Measurements from ENCODE around the gene MACROH2A2.
"Not testable (repeated sequence)": the region's sequence is repeated elsewhere in the genome, so short reads cannot be mapped to it uniquely, and the experiment has no call there.

MACROH2A2 gene

DNA sequence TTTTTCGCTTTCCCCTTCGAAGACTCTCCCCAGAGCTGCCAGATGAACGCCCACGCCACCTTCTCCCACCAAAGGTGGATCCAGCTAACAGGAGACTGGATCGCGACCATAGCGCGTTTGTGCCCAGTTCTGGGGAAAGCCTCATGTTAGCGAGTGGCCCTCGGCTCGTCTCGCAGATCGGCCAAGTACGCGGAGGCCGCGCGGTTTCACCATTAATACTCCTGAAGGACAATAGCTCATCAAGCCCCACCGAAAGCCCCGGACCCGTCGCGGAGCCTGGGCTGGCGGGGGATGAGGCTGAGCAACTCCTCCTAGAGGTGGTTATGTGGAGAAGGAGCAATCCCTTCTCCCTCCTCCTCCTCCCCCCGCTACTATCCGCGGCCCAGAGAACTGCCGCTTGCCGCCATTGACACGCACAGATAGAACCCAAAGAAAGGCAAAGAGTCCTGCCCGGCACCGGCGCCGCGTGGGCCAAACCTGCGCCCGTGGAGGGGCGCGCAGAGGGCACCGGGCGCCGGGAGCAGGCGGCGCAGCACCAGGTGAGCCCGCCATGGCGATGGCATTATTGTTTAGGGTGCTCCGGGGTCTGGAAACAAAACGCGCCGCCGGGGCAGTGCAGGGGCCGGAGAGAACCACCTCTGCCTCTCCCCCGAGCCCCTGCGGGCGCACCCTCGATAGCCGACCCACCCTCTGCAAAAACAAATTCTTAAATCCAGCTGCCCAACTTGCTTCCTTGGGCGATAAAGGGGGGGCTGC is at the start of gene MACROH2A2:
Gene MACROH2A2 (plus strand): TSS at position 385 of the 756 bp plus-strand sequence. CDS start 22,813 bp downstream, outside the sequence.
- in situ Hi-C loops (cut with HindIII; ENCODE audit: low sequenced_read_pairs): no loop called here

DNA sequence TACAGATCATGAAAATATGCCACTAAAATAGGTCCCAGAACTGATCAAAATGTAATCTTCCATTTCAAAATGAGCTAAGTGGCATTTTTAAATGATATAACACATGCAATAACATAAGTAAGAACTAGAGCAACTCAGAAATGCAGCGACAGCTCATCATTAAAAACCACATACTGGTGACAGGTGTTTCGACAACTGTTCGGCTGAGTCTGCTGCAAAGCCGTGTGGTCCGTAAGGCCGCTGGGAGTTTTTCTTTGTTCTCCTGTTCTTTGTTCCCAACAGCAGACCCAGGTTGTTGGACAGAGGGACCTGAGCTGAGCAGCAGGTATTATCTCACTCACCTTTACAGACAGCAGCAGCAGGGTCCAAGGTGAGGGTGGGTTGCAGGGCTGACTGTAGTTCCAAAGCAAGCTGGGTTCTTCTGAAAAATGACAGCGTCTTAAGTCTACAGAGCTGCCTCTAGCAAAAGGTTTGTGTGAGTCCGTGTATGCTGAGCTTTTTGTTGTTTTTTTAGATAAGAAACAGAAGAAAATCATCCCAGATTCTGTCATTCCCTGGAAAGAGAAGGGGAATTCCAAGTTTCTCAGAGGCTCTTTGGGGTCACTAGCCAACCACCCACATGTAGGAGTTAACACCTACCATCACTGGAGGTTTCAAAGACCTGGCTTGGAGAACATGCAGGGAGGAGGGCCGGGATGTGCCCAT is 45.4 kb upstream of the MACROH2A2 start:
- in situ Hi-C loops (cut with HindIII; ENCODE audit: low sequenced_read_pairs): no loop called here

DNA sequence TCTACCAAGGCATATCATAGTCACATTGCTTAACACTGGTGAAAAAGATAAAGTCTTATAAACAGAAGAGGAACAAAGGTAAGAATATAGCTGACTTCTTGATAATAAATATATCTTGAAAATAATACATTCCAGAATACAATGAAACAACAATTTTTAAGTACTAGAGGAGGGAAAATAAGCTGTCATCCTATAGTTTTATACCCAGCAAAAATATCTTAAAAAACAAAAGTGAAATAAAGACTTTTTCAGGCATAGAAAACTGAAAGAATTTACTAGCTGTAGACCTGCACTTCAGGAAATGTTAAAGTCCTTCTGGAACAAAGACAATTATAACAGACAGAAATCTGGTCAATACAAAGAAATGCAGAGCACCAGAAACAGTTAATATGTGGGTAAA is 21.4 kb upstream of the MACROH2A2 start:
- in situ Hi-C loops (cut with HindIII; ENCODE audit: low sequenced_read_pairs): no loop called here

DNA sequence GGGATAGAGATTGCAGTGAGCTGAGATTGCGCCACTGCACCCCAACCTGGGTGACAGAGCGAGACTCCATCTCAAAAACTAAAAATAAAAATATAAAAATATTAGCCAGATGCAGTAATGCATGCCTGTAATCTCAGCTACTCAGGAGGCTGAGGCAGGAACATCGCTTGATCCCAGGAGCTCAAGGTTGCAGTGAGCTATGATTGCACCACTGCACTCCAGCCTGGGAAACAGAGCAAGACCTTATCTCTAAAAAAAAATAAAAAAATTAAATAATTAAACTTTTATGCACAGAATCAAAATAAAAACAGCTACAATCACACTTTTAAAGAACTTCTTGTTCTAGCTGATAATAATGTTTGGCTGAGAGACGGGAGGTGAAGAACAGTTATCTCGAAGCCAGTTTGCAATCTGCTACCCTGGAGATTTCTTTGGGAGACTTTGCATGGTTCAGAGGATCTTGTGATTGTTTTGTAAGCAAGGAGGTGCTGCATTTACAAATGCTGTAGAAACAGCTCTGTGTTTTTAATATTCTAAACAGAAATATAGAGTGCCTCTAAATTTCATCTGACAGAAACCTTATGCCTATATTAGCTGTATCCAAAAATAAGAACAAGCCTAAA is 19.9 kb upstream of the MACROH2A2 start:
- in situ Hi-C loops (cut with HindIII; ENCODE audit: low sequenced_read_pairs): no loop called here

DNA sequence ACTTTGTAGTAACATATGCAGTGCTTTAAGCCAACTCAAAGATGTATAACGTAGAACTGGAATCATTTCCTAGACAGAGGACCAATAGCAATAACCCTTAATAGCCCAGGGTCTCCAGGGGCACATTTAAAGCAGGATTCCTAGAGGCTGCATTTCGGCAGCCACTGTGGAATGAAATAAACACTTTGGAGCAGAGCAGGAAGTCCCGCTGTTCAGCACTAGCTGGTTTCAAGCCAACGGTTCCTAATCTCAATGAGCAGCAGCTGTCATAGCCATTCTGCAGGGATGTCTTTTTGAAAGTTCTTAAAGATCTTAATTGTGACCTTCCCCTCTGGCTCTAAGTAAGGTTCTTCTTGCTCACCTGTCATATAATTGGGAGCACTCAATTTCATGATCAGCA is 18.4 kb upstream of the MACROH2A2 start:
- in situ Hi-C loops (cut with HindIII; ENCODE audit: low sequenced_read_pairs): no loop called here

DNA sequence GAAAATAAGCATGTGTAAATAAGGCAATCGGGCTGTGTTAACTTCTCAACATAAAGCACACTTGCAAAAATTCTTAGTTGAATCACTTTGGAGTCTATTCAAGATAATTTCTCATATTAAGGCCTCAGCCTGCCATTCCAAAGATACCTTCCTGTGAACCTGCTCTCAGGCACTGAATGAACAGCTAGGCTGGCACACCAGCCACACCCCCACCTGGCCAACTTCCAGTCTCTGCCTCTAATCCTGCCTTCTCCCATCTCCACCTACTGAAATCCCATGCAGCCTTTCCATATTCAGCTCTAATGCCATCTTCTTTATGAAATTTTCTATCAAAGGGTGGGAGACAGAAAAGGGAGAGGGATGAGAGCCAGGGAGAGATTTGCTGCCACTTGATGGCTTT is 17.1 kb upstream of the MACROH2A2 start:
- in situ Hi-C loops (cut with HindIII; ENCODE audit: low sequenced_read_pairs): no loop called here

DNA sequence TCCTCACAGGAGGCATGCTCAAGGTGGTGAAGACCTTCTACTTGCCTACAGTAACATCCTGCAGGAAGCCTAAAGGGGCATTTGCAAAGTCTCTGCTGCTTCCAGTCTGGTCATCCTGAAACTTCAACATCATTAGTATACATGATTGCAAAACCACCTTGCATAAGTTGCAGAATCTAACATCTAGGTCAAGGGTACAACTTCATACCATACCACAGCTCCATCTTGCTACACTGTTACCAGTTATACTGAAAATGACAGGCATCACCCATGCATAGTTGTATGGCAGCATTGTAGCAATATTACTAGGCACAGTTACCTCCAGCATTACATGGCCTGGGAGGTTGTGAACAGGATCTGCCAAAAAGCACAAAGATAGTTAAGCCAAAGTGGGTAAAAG is 13.7 kb upstream of the MACROH2A2 start:
- in situ Hi-C loops (cut with HindIII; ENCODE audit: low sequenced_read_pairs): no loop called here

DNA sequence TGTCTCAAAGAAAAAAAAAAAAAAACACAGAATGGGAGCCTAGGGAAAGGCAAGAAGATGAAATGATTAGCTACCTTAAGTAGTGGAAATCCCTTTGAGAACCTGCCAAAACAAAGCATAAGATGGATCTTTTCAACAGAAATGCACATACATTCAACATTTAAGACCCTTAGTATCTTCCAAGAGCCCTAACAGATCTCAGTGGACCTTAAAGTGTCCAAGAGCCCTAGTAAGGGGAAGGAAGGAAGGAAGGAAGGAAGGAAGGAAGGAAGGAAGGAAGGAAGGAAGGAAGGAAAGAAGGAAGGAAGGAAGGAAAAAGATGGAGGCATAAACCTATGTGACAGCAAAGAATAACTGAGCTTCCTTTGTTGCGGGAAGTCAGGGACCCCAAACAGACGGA is 11.6 kb upstream of the MACROH2A2 start:
- in situ Hi-C loops (cut with HindIII; ENCODE audit: low sequenced_read_pairs): no loop called here

DNA sequence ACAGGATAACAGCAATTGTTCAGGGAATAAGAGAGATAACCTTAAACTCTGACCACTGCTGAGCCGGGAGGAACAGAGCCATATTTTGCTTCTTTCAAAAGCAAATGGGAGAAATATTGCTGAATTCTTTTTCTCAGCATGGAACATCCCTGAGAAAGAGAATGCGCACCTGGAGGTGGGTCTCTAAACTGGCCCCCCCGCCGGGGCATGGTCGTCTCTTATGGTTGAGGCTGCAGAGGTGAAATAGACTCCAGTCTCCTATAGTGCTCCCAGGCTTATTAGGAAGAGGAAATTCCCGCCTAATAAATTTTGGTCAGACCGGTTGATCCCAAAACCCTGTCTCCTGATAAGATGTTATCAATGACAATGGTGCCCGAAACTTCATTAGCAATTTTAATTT is 10.9 kb upstream of the MACROH2A2 start:
- in situ Hi-C loops (cut with HindIII; ENCODE audit: low sequenced_read_pairs): not testable (repeated sequence)

DNA sequence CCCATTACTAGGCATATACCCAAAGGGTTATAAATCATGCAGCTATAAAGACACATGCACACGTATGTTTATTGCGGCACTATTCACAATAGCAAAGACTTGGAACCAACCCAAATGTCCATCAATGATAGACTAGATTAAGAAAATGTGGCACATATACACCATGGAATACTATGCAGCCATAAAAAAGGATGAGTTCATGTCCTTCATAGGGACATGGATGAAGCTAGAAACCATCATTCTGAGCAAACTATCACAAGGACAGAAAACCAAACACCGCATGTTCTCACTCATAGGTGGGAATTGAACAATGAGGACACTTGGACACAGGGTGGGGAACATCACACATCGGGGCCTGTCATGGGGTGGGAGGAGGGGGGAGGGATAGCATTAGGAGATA is 5.6 kb upstream of the MACROH2A2 start:
- in situ Hi-C loops (cut with HindIII; ENCODE audit: low sequenced_read_pairs): not testable (repeated sequence)

DNA sequence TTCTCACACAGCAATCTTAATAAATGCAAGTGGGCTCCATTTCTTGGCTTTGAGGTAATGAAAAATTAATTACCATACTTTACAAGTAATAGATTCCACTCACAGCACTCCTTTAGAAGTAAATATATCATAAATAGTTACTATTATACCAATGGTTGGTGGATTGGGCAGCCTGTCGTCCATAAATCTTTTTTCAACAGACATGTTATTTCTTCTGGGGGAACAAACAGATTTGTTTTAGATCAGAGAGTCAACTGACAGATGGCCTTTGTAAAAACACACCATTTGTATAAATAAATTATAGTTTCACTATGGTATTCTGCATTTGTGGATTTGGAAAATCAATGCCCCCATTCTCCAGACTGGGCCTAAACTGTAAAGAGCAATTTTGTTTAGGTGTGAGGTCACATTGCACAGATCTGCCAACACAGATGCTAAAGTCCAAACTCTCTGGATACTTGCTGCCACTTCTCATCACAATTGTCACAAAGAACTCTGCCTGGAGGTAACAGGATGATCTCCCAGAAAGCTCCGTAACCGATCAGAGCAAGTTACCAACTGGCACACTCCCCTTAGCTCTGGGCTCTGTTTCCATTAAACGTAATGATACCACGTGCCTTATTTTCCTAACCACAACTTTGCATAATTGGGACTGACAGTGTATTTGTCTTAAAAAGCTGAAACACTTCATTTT is 4.5 kb upstream of the MACROH2A2 start:
- in situ Hi-C loops (cut with HindIII; ENCODE audit: low sequenced_read_pairs): no loop called here

DNA sequence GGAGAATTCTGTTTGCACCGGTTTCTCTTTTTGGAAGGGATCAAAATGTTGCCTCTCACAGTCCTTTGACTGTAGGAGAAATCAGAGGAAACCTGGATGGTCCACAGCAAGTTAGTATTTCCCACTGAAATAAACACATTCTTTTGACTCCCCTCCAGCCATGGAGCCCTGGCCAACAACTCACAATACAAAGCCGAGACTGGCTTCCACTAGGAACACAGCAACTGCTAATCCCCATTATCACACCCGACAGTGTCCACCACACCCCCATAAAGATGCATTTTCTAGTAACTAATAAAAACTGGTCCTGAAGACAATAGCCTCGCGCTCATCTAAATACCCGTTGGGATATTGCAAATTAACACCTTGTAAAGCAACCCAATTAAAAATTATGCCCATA is 798 bp upstream of the MACROH2A2 start:
- in situ Hi-C loops (cut with HindIII; ENCODE audit: low sequenced_read_pairs): no loop called here

DNA sequence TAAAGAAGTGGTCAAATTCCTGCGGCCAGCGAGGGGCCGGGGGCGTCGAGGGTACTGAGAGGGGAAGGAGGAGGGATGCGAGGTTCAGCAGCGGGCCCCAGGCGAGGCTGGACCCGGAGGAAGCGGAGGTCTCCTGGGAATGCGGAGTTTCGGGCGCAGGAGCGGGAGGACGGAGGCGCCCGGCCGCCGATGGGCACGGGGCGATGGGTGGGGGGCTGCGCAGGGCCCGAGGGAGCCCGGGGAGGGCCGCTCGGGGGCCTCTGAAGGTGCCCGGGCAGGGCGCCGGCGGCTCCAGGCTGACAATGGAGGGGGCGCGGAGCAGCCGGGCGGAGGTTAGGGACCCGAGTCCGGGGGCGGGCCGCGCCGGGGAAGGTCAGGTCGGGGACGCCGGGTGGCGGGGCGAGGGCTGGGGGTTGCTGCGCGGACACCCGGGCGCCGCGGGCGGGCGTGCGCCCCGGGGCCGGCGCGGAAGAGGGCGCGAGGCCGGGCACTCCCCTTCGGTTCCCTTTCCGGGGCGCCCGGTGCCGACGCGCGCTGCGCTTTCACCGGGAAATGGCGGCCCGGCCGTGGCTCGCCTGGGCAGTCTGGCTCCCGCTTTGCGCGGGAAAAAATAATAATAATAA is 683 bp downstream of the MACROH2A2 start:
- in situ Hi-C loops (cut with HindIII; ENCODE audit: low sequenced_read_pairs): no loop called here

DNA sequence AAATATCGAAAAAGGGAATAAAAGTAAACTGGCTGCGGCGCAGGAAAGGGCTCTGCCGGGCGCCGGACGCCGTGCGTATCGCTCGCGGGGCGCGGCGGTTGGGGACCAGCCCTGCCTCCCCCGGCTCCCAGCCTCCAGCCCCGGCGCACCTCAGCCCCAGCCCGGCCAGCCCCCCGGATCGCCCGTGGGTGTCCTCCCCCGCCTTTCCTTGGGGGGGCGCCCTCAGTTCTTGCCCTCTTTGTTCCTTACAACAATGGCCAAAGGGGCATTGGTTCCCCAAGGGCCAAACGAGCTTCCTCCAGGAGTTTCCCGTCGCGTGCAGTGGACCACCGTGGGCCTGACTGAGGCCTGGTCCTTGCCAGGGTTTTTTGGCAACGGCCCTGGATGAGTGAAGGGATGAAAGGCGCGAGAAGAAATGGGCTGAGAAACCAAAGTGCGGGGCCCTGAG is 1.2 kb downstream of the MACROH2A2 start:
- in situ Hi-C loops (cut with HindIII; ENCODE audit: low sequenced_read_pairs): no loop called here

DNA sequence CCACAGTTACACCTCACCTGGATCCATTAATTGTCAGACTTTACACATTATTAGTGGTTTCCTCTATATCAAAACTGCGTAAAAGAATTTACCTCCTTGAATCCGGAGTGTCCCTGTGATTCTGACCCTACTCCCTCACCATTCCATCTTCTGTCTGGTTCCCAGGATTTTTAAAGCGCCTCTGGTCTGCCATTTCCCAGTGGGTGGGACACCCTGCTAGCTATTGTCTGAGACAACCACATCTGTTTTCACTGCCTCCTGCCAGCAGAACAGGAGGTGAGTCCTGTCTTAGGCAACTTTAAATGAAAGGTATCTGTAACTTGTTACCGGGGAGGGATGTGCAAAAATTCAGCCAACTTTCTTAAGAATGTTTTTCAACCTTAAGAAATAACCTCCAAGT is 2.3 kb downstream of the MACROH2A2 start:
- in situ Hi-C loops (cut with HindIII; ENCODE audit: low sequenced_read_pairs): no loop called here

DNA sequence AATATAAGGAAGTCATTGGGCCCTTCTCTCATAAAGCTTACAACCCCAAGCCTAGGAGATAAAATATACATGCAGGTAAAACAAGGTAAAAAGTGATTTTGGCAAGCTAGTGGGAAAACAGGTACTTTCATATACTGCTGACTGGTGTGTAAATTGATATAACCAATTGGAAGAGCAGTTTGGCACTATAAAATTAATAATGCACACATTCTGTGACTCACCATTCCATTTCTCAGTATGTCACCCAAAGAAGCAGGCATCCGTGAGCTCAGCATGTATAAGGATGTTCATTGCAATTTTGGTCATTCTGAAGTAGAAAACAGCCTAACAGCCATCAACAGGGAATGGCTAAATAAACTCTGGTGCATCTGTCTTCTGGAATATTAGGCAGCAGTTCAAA is 2.9 kb downstream of the MACROH2A2 start:
- in situ Hi-C loops (cut with HindIII; ENCODE audit: low sequenced_read_pairs): no loop called here

DNA sequence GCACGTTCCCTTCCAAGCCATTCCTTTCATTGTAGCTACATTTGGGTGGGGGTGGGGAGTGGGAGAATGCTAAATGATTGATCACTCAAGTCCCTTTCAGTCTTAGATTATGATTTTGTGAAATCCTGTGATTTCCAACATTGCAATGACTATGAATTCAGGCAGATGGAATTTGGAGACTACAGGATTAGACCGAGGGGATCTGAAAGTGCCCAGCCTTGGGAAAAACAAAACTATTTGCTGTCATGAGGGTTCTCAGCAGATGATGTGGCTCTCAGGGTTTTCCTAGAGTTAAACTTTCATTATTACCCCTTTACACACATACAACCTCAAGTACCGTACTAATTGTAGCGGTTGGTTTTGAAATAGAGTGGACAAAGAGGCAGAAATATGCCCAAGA is 4.7 kb downstream of the MACROH2A2 start:
- in situ Hi-C loops (cut with HindIII; ENCODE audit: low sequenced_read_pairs): no loop called here

DNA sequence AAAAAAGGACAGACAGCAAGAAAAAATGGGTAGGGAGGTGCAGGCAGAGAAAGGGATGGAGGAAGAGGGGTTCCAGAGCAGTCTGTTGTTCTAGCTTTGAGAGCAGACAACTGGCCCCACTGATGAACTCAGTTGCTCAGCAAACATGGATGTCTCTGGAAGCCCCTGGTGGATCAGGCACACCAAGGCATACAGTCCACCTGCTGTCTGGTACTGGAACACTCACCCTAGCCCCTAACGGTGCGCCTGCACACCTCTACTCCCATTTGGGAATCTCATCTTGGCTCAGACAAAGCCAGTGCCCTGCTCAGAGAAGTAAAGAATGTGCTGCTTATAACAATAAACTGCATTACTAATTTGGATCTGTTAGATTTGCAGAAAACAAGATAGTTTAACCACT is 7.7 kb downstream of the MACROH2A2 start:
- in situ Hi-C loops (cut with HindIII; ENCODE audit: low sequenced_read_pairs): no loop called here

DNA sequence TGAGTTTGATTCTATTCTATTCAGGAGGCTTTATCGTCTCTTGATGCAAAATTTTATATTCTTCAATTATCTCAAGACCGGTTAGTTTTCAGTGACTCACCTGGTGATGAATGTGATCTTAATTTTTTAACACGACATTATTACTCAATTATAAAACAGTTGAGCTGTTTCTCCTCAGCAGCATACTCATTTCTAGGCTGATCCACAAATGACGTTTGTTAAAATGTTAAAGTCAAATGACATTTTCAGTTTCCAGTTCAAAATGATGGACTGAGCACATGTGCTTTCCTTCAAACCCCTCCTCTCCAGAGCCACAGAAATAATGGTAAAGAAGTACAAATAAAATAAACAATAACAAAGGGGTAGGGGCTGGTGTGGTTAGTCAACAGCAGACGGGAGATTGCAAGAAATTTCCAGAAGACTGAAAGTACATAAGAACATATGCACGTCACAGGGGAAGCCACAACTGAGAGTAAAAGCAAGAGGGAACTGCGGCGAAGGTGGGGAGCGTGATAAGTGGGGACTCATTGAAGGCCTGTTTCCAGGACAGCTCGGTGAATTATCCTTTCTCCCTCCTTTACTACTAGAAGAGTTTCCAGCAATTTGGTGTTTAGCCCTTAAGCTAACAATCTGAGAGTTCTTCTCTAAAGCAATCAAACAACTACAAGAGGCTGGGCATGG is 10.9 kb downstream of the MACROH2A2 start:
- in situ Hi-C loops (cut with HindIII; ENCODE audit: low sequenced_read_pairs): no loop called here

DNA sequence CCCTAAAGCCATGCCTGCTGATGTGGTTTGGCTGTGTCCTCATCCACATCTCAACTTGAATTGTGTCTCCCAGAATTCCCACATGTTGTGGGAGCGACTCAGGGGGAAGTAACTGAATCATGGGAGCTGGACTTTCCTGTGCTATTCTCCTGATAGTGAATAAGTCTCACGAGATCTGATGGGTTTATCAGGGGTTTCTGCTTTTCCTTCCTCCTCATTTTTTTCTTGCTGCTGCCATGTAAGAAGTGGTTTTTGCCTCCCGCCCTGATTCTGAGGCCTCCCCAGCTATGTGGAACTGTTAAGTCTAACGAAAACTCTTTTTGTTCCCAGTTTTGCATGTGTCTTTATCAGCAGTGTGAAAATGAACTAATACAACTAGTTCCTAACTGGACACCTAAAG is 11.8 kb downstream of the MACROH2A2 start:
- in situ Hi-C loops (cut with HindIII; ENCODE audit: low sequenced_read_pairs): no loop called here

Measured in DLD1 (cell line).